Stimulated activated CD8-positive, alpha-beta memory T cell treated with anti-CD3 and anti-CD28 coated beads, Interleukin-4, amount 100 ng/mL, for 24 hours (primary cell): ENCODE measurements around the gene ZBTB4.

Experiments
- DNase-seq: peaks from one replicate; pipeline ENCODE4 v3.0.0-alpha.2; 2020; ENCODE audit warnings: low read depth

The ZBTB4 gene

GRCh38 chr17:7421186-7421585 is 58.2 kb downstream of the ZBTB4 start:
- DNase-seq: no peak

DNA sequence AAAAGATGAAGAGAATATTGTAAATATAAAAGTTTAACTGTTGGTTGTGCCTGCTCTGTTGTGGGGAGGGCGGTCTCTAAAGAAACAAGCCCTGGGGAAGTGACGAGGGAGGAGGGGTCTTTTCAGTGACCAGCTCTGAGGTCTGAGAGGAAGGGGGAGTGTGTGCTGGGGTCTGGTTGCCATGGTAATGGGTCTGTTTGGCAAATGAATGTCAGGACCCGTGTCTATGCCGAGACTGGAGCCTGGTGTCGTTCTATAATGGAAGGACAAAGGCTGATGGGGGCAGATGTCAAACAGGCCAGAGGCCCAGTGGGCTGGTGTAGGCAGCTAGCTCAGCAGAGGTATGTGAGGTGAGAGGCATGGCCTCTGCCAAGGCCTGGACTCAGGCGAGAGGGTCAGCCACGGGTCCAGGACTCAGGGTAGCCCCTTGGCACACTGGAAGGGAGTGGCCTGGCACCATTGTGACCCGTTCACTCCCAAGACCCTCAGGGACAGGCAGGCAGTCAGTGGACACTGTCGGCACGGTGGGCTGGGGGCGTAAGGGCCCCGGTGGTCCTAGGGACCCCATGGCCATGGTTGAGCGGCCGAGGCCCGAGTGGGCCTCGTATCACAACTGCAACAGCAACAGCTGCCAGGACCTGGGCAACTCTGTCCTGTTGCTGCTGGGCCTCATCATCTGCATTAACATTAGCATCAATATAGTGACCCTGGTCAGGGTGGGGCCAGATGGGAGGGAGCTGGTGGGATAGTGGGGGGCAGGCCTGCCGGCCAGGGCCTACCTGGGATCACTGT is 59.4 kb downstream of the ZBTB4 start, which contains the start of gene SPEM1:
SPEM1 (plus strand) TSS at position 506 of the 792 bp plus-strand sequence; CDS start at position 567, 61 bp downstream.
- no peak for DNase-seq

- no peak for DNase-seq
These were observed 60.8 kb downstream of the ZBTB4 start for GRCh38 chr17:7418472-7419152.

DNA sequence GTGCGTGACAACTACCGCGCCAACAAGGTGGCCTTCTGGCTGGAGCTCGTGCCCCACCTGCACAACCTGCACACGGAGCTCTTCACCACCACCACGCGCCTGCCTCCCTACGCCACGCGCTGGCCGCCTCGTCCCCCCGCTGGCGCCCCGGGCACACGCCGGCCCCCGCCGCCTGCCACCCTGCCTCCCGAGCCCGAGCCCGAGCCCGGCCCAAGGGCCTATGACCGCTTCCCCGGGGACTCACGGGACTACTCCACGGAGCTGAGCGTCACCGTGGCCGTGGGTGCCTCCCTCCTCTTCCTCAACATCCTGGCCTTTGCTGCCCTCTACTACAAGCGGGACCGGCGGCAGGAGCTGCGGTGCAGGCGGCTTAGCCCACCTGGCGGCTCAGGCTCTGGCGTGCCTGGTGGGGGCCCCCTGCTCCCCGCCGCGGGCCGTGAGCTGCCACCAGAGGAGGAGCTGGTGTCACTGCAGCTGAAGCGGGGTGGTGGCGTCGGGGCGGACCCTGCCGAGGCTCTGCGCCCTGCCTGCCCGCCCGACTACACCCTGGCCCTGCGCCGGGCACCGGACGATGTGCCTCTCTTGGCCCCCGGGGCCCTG is 62.3 kb downstream of the ZBTB4 start:
- no peak for DNase-seq

DNA sequence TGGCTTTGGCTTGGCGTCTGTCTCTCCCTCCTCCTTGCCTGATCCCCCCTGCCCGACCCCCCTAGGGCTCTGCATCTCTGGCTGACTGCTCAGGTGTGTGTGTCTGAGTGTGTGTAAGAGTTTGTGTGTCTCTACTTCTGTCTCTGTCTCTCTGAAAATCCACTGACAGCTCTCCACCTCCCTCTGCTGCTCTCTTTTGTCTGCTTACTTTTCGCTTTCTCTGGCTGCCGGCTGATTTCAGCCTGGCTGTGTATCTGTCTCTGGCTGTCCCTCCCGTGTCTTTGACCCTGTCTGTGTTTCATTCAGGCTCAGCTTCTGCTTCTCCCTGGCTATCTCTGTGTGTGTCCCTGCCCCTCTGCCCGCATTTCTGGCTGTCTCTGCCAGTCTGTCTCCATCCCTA is 63.1 kb downstream of the ZBTB4 start:
- DNase-seq: no peak

DNA sequence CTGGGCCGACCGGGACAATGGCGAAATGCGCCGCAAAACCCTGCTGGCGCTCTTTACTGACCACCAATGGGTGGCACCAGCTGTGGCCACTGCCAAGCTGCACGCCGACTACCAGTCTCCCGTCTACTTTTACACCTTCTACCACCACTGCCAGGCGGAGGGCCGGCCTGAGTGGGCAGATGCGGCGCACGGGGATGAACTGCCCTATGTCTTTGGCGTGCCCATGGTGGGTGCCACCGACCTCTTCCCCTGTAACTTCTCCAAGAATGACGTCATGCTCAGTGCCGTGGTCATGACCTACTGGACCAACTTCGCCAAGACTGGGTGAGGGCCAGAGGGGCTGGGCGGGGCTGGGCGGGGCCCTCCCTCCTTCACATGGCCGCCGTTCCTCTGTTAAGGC is 63.6 kb downstream of the ZBTB4 start:
- no peak for DNase-seq

DNA sequence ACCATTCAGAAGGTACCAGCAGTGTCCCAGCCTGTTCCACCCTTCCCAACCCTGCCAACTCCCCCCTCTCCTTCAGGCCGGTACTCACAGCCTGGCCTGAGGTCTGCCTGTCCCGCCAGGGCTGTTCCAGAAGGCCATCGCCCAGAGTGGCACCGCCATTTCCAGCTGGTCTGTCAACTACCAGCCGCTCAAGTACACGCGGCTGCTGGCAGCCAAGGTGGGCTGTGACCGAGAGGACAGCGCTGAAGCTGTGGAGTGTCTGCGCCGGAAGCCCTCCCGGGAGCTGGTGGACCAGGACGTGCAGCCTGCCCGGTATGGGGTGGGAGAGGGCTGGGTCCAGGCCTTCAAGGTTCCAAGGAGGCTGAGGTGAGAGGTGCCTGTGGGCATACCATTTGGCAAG is 64.6 kb downstream of the ZBTB4 start:
- DNase-seq: no peak

- no peak for DNase-seq
These were observed 66.0 kb downstream of the ZBTB4 start for GRCh38 chr17:7413346-7413985.

GRCh38 chr17:7411427-7411750 is 68.0 kb downstream of the ZBTB4 start:
- DNase-seq: no peak

DNA sequence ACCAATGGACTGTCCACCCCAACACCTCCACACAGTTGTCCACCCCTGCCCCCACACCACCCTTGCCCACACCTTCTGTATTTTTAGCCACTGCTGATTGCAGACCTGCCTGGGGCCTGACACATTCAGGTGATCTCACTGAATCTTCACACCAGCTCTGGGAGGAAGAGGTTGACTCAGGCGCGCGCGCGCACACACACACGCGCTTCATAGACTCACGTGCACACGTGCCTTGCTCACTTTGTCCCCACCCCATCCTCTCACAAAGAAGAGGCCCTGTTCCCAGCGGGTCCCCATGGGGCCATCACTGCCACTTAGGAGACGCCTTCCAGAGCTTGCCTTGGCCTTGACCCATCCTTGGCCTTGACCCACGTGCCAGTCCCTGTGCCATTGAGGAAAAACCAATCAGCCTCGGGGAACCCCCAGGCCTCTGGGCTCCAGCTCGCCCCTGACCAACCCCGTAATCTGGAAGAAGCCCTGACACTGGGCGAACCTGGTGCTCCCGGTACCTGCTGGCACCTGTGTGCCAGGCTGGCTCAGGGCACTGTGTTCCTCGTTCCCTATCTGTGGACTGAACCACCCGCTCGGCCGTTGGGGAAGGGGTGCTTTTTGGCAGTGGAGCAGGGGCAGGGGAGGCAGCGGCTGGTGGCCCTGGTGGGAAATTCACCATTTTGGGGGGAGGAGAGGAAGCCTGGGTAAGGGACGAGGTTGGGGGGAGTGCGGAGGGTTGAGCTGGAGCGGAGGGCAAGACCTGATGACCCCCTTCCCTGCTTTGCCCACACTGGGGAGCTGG is 68.6 kb downstream of the ZBTB4 start:
- DNase-seq: no peak

DNA sequence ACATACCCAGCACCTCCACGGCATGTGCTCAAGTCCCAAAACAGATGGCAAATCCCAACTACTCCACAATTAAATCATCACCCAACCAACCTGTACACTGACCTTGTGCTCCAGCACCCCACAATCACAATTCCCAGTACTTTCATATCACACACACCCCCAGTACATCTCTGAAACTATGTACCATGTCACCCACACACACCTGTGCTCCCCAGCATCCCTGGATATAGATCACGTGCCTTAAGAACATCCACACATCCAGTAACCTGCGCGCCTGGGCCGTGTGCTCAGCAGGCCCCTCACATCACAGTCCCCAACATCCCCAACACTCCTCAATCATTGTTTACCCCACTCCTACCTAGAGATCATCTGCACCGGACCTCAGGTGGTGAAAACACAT is 69.7 kb downstream of the ZBTB4 start:
- no peak for DNase-seq
